Suprapubic skin (tissue), 4 donors: ENCODE data around the gene FNBP1. TPM values are rescaled to one million over a fixed set of nuclear protein-coding genes. Genes with fewer than 3 reads are reported as not detected.
"Not testable (repeated sequence)": the region's sequence is repeated elsewhere in the genome, so short reads cannot be mapped to it uniquely, and the experiment has no call there.

Experiments used
- DNase-seq, 2 donors: peaks; one replicate each; pipeline ENCODE4 v3.0.0-alpha.2; 2019; ENCODE audit warnings: low spot score in 2 of 2
- H3K27ac ChIP-seq: fragments of 200-600 bp; sonication (generic); one replicate; pipeline ENCODE4 v1.5.1; 2019
- H3K27me3 ChIP-seq: fragments of 200-600 bp; sonication (generic); one replicate; pipeline ENCODE4 v1.5.1; 2019
- H3K36me3 ChIP-seq: fragments of 200-600 bp; sonication (generic); one replicate; pipeline ENCODE4 v1.5.1; 2019
- H3K4me1 ChIP-seq: fragments of 200-600 bp; sonication (generic); one replicate; pipeline ENCODE4 v1.5.1; 2019
- H3K4me3 ChIP-seq: fragments of 200-600 bp; sonication (generic); one replicate; pipeline ENCODE4 v1.5.1; 2019; ENCODE audit warnings: mild to moderate bottlenecking
- H3K9me3 ChIP-seq: fragments of 200-600 bp; sonication (generic); one replicate; pipeline ENCODE4 v1.5.1; 2019
- EP300 ChIP-seq: sonication (generic); formaldehyde crosslinking; IDR thresholded peaks from one replicate; pipeline ENCODE4 v1.6.1; 2017; ENCODE audit warnings: antibody characterized with exemption
- POLR2A ChIP-seq, 2 donors: fragments of 450-650 bp; IDR thresholded peaks; one replicate each; pipeline ENCODE4 v1.6.1; 2017; ENCODE audit warnings: antibody characterized with exemption in 2 of 2, mild to moderate bottlenecking in 2 of 2, moderate library complexity in 2 of 2
- POLR2AphosphoS5 ChIP-seq, 3 donors: sonication (generic); formaldehyde crosslinking; IDR thresholded peaks; one replicate each; pipeline ENCODE4 v1.6.1; 2017; ENCODE audit warnings: antibody characterized with exemption in 3 of 3
- WGBS: methylation state at CpG from one replicate; pipeline ENCODE4 v1.1.5; 2018; 5-methylcytosine and 5-hydroxymethylcytosine counted together
- total RNA-seq, 4 donors: library from RNA; depleted of rRNA; stranded (reverse); fragments of >200 nt; gene quantifications; one replicate each; pipeline ENCODE4 v1.1.0, GENCODE V29; 2016
- TF ChIP-seq, protein P1 (sequence below), 2 donors: fragments of 200-600 bp in 1 of 2; fragments of 450-650 bp in 1 of 2; sonication (generic) in 1 of 2; IDR thresholded peaks; one replicate each; pipeline ENCODE4 v1.5.1; 2016 to 2019; ENCODE audit warnings: antibody characterized with exemption in 2 of 2, mild to moderate bottlenecking in 1 of 2, moderate library complexity in 1 of 2

FNBP1 gene
- total RNA-seq, 4 donors from 2014 or later, result 23.7 to 50.5 (median 43.3) TPM

DNA sequence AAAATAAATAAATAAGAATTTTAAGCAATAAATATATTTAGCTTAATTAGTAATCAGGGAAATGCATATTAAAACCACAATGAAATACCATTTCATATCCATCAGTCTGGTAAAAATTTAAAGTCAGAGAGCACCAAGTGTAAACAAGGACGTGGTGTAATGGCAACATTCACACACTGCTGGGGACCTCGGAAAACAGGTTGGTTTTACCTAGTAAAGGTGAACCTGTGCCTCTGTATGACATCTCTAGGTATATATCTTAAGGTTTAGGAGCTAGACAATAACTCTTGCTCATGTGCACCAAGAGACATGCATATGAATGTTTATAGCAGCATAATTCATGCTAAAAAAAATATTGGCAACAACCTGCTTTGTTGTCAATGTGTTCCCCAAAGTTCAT lies 29.7 kb downstream of the FNBP1 start:
- Histone ChIP-seq H3K27ac (no peak overlapping the region), H3K9me3 (no peaks in the 10 kb centered on the region)

DNA sequence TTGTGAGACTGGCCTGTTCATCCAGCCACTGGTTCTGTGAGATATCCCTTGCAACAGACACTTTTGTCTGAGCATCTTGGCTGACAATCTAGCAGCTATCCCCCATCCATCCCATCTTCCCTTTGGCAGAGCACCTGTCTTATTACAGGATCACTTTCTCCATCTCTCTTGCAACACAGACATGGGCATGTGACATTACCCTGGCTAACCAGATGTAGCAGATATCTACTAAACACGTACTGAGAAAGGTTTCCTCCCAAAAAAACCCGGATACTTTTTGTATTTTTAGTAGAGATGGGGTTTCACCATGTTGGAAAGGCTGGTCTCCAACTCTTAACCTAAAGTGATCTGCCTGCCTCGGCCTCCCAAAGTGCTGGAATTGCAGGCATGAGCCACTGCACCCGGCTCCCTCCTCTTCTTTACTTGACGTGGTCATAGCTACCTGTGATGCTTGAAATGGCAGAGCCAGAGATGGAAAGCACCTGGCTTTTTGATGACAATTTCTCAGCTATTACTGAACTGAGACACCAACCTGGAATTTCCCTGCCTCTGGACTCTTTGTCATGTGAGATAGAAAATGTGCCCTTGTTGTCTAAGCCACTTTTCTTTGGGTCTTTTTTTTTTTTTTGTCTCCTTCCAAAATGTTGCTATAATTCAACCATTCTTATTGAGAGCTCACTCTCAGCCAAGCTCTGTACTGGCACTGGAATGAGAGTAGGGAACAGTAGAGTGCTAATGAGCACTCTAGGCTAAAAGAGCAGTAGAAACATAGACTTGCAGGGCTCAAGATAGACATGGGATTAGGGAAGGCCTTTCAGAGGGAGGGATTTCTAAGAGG lies 32.6 kb downstream of the FNBP1 start:
- TF ChIP-seq EP300 (no peak), POLR2A (IDR thresholded peaks at IDR 0.05) (no peak), POLR2AphosphoS5 (IDR thresholded peaks at IDR 0.05) (no peak)
- TF ChIP-seq, protein P1, sequence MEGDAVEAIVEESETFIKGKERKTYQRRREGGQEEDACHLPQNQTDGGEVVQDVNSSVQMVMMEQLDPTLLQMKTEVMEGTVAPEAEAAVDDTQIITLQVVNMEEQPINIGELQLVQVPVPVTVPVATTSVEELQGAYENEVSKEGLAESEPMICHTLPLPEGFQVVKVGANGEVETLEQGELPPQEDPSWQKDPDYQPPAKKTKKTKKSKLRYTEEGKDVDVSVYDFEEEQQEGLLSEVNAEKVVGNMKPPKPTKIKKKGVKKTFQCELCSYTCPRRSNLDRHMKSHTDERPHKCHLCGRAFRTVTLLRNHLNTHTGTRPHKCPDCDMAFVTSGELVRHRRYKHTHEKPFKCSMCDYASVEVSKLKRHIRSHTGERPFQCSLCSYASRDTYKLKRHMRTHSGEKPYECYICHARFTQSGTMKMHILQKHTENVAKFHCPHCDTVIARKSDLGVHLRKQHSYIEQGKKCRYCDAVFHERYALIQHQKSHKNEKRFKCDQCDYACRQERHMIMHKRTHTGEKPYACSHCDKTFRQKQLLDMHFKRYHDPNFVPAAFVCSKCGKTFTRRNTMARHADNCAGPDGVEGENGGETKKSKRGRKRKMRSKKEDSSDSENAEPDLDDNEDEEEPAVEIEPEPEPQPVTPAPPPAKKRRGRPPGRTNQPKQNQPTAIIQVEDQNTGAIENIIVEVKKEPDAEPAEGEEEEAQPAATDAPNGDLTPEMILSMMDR (IDR thresholded peaks at IDR 0.05), result no peak
- DNase-seq, result no peak
- Histone ChIP-seq H3K36me3 (no peaks in the 10 kb centered on the region), H3K27ac (no peak overlapping the region), H3K9me3 (no peaks in the 10 kb centered on the region), H3K27me3 (no peaks in the 10 kb centered on the region), H3K4me1 (peaks cover 3% of the 10 kb centered on the region), H3K4me3 (no peak overlapping the region)
- WGBS, result 63% methylated on average over 5 of the region's 5 CpGs

More for the DNA sequence above, 29.7 kb downstream of the FNBP1 start:
- Histone ChIP-seq H3K36me3 (peaks cover 4% of the 10 kb centered on the region), H3K27me3 (no peaks in the 10 kb centered on the region), H3K4me3 (no peak overlapping the region), H3K4me1 (peaks cover 3% of the 10 kb centered on the region)
- DNase-seq, result no peak
- TF ChIP-seq POLR2A (IDR thresholded peaks at IDR 0.05) (no peak), POLR2AphosphoS5 (IDR thresholded peaks at IDR 0.05) (no peak), EP300 (no peak)
- TF ChIP-seq, protein P1 (IDR thresholded peaks at IDR 0.05), result no peak
- WGBS, result 84% methylated on average over 2 of the region's 2 CpGs

DNA sequence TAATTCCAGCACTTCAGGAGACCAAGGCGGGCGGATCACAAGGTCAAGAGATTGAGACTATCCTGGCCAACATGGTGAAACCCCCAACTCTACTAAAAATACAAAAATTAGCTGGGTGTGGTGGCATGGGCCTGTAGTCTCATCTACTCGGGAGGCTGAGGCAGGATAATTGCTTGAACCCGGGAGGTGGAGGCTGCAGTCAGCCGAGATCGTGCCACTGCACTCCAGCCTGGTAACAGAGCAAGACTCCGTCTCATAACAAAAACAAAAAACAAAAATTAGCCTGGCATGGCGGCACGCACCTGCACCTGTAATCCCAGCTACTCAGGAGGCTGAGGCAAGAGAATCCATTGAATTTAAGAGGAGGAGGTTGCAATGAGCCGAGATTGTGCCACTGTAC lies 33.4 kb downstream of the FNBP1 start:
- H3K4me1 ChIP-seq, H3K9me3 ChIP-seq, H3K27me3 ChIP-seq, DNase-seq, H3K27ac ChIP-seq, H3K36me3 ChIP-seq, H3K4me3 ChIP-seq: not testable (repeated sequence)
- WGBS, result 93% methylated on average over 10 of the region's 10 CpGs

DNA sequence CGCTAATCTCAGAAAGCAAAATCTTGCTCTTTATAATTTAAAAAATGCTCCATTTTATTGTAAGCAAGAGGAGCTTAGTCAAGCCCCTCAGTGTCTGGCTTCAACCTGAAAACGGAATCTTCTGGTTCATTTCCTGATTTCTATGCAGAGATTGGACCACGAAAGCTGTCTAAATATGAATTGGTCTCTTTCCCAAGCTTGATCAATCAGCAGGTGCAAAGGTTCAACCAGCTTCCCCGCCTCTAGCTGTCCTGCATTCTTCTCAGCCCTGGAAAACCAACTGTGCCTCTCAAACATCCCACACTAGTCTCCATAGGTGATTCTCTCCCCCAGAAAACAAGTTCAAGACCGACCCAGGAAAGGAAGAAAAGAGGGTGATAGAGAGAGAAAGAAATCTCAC lies 34.5 kb downstream of the FNBP1 start:
- no peak overlapping the region for H3K4me3 ChIP-seq
- TF ChIP-seq POLR2AphosphoS5 (IDR thresholded peaks at IDR 0.05) (no peak), EP300 (no peak), POLR2A (IDR thresholded peaks at IDR 0.05) (no peak)
- TF ChIP-seq, protein P1 (IDR thresholded peaks at IDR 0.05), result no peak
- no peak overlapping the region for H3K27ac ChIP-seq
- H3K36me3 ChIP-seq, result no peaks in the 10 kb centered on the region
- H3K9me3 ChIP-seq, result no peaks in the 10 kb centered on the region
- 82% methylated on average over 5 of the region's 5 CpGs for WGBS
- DNase-seq, result no peak
- no peaks in the 10 kb centered on the region for H3K27me3 ChIP-seq
- peaks cover 3% of the 10 kb centered on the region for H3K4me1 ChIP-seq

DNA sequence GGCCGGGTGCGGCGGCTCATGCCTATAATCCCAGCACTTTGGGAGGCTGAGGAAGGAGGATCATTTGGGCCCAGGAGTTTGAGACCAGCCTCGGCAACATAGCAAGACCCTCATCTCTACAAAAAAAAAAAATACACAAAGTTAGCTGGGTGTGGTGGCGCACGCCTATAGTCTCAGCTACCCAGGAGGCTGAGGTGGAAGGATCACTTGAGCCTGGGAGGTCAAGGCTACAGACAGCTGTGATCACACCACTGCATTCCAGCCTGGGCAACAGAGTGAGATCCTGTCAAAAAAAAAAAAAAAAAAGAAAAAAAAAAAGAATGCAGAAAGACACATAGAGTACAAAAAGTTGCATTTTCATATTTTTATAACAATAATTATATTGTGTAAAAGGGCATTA lies 36.0 kb downstream of the FNBP1 start:
- not testable (repeated sequence) for H3K27me3 ChIP-seq, H3K9me3 ChIP-seq, H3K4me3 ChIP-seq, DNase-seq, H3K36me3 ChIP-seq, H3K4me1 ChIP-seq, H3K27ac ChIP-seq
- 97% methylated on average over 6 of the region's 6 CpGs for WGBS

DNA sequence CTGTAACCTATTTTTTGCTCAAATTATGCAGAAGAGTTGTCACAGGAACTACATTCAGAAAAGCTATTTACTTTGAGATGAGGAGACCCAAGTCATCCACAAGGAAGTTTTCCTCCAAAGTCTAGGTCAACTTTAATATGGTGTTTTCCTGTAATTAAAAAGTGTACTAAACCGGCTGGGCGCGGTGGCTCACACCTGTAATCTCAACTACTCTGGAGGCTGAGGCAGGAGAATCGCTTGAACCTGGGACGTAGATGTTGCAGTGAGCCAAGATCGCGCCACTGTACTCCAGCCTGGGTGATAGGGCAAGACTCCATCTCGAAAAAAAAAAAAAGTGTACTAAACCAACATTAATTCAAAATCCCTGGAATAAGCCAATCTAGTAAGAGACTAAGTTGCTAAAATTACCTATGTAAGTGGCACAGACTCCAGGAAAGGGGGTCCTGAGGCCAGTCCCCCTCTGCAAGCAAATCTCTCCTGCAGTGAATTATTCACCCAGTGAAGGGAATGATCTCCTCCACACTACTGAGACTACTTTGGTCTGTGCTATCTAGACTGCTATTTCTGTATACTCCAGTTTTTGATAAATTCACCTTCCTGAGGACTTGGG lies 38.9 kb downstream of the FNBP1 start:
- H3K4me1 ChIP-seq, result peaks cover 3% of the 10 kb centered on the region
- no peaks in the 10 kb centered on the region for H3K36me3 ChIP-seq
- no peak overlapping the region for H3K27ac ChIP-seq
- DNase-seq, result no peak
- H3K9me3 ChIP-seq, result no peaks in the 10 kb centered on the region
- WGBS, result 82% methylated on average over 8 of the region's 8 CpGs
- H3K27me3 ChIP-seq, result no peaks in the 10 kb centered on the region
- TF ChIP-seq POLR2A (IDR thresholded peaks at IDR 0.05) (no peak), POLR2AphosphoS5 (IDR thresholded peaks at IDR 0.05) (no peak), EP300 (no peak)
- TF ChIP-seq, protein P1 (IDR thresholded peaks at IDR 0.05), result no peak
- no peak overlapping the region for H3K4me3 ChIP-seq
